Testis (tissue), 3 donors: ENCODE measurements around the gene GPT2. TPM values are rescaled to one million over a fixed set of nuclear protein-coding genes. Genes with fewer than 3 reads are reported as not detected.

Experiments
- DNase-seq: peaks from one replicate; pipeline ENCODE4 v3.0.0-alpha.2; 2019
- H3K27ac ChIP-seq, 2 donors: fragments of 200-600 bp; sonication (generic); one replicate each; pipeline ENCODE4 v1.5.1; 2019
- H3K27me3 ChIP-seq: fragments of 200-600 bp; sonication (generic); one replicate; pipeline ENCODE4 v1.5.1; 2019
- H3K36me3 ChIP-seq: fragments of 200-600 bp; sonication (generic); one replicate; pipeline ENCODE4 v1.5.1; 2017; ENCODE audit warnings: low read depth; ENCODE audit errors: missing control alignments
- H3K4me1 ChIP-seq: fragments of 200-600 bp; sonication (generic); one replicate; pipeline ENCODE4 v1.5.1; 2019
- H3K4me3 ChIP-seq, 2 donors: fragments of 200-600 bp; sonication (generic); one replicate each; pipeline ENCODE4 v1.5.1; 2017 to 2019
- H3K9me3 ChIP-seq: fragments of 200-600 bp; sonication (generic); one replicate; pipeline ENCODE4 v1.5.1; 2017
- CTCF ChIP-seq, 3 experiments: fragments of 450-650 bp in 2 of 3; fragments of 200-600 bp in 1 of 3; sonication (generic) in 1 of 3; IDR thresholded peaks; one replicate each; pipeline ENCODE4 v1.5.1; 2016 to 2019; ENCODE audit warnings: antibody characterized with exemption in 3 of 3, mild to moderate bottlenecking in 2 of 3, moderate library complexity in 1 of 3
- POLR2A ChIP-seq: fragments of 450-650 bp; IDR thresholded peaks from one replicate; pipeline ENCODE4 v1.6.1; 2017; ENCODE audit warnings: antibody characterized with exemption, mild to moderate bottlenecking, moderate library complexity
- WGBS, 2 donors: methylation state at CpG; one replicate each; pipeline ENCODE4 v1.1.5; 2018; 5-methylcytosine and 5-hydroxymethylcytosine counted together
- intact Hi-C: fragments of 100-400 bp; cut with DNase I; formaldehyde crosslinking; loops from one replicate; pipeline ENCODE4 v1.15.1; 2023; ENCODE audit warnings: low total_unique reads
- polyA plus RNA-seq: library from polyadenylated mRNA; stranded (reverse); fragments of 350-450 nt; fragmentation: Illumina TruSeq; extraction: RNeasy Lipid Tissue Mini Kit (QIAGEN cat#74804); gene quantifications from one replicate; pipeline ENCODE4 v1.2.3, GENCODE V29; 2014; ENCODE audit warnings: low read depth, low replicate concordance; ENCODE audit not compliant: insufficient read depth
- total RNA-seq, 2 donors: library from RNA; depleted of rRNA; stranded (reverse); fragments of >200 nt; gene quantifications; one replicate each; pipeline ENCODE4 v1.2.3, GENCODE V29; 2016

Gene GPT2
- total and polyA plus RNA-seq, 3 donors from 2014 or later: 38.8 to 80.6 (median 46.6) TPM

GRCh38 chr16:46848768-46849764 is 35.1 kb upstream of the GPT2 start:
- 85% methylated on average over 5 of the region's 5 CpGs for WGBS, 2 donors
- Histone ChIP-seq H3K4me1 (no peaks in the 10 kb centered on the region), H3K9me3 (no peaks in the 10 kb centered on the region), H3K36me3 (no peaks in the 10 kb centered on the region), H3K4me3 (no peak overlapping the region), H3K27me3 (no peaks in the 10 kb centered on the region), H3K27ac (no peak overlapping the region)
- no peak for DNase-seq
- TF ChIP-seq POLR2A (no peak), CTCF (IDR thresholded peaks at IDR 0.05) (no peak)
- intact Hi-C loops: no loop called here

- no peak for DNase-seq
- no peak for TF ChIP-seq POLR2A
- TF ChIP-seq CTCF (IDR thresholded peaks at IDR 0.05): no peak
- intact Hi-C loops: no loop called here
- no peak overlapping the region for H3K4me3 ChIP-seq
- H3K9me3 ChIP-seq: no peaks in the 10 kb centered on the region
- H3K4me1 ChIP-seq: no peaks in the 10 kb centered on the region
- no peaks in the 10 kb centered on the region for H3K27me3 ChIP-seq
- no peak overlapping the region for H3K27ac ChIP-seq
- H3K36me3 ChIP-seq: no peaks in the 10 kb centered on the region
- WGBS, 2 donors: 87 to 89% methylated on average over 5 of the region's 5 CpGs
Measured at GRCh38 chr16:46850619-46851555, 33.3 kb upstream of the GPT2 start.

GRCh38 chr16:46852130-46852529 is 32.0 kb upstream of the GPT2 start:
- H3K4me1 ChIP-seq: no peaks in the 10 kb centered on the region
- no peaks in the 10 kb centered on the region for H3K36me3 ChIP-seq
- WGBS, 2 donors: 68 to 77% methylated on average over 3 of the region's 3 CpGs
- no peak for TF ChIP-seq POLR2A
- no peaks in the 10 kb centered on the region for H3K27me3 ChIP-seq
- no peak for DNase-seq
- no peaks in the 10 kb centered on the region for H3K9me3 ChIP-seq
- H3K27ac ChIP-seq: no peak overlapping the region
- no peak overlapping the region for H3K4me3 ChIP-seq
- intact Hi-C loops: no loop called here

GRCh38 chr16:46853713-46854443 is 30.3 kb upstream of the GPT2 start:
- H3K27me3 ChIP-seq: no peaks in the 10 kb centered on the region
- no peaks in the 10 kb centered on the region for H3K9me3 ChIP-seq
- peak; percentile 88 for DNase-seq
- intact Hi-C loops: no loop called here
- H3K4me1 ChIP-seq: no peaks in the 10 kb centered on the region
- H3K36me3 ChIP-seq: no peaks in the 10 kb centered on the region
- peak; percentile 44 to 72 (median 60) for TF ChIP-seq CTCF (IDR thresholded peaks at IDR 0.05)
- TF ChIP-seq POLR2A: no peak
- WGBS, 2 donors: 37 to 100% methylated on average over 1 to 5 of the region's 5 CpGs
- no peak overlapping the region for H3K27ac ChIP-seq
- H3K4me3 ChIP-seq: no peak overlapping the region
